ENCODE measurements around the gene KCNMB2.

DNA sequence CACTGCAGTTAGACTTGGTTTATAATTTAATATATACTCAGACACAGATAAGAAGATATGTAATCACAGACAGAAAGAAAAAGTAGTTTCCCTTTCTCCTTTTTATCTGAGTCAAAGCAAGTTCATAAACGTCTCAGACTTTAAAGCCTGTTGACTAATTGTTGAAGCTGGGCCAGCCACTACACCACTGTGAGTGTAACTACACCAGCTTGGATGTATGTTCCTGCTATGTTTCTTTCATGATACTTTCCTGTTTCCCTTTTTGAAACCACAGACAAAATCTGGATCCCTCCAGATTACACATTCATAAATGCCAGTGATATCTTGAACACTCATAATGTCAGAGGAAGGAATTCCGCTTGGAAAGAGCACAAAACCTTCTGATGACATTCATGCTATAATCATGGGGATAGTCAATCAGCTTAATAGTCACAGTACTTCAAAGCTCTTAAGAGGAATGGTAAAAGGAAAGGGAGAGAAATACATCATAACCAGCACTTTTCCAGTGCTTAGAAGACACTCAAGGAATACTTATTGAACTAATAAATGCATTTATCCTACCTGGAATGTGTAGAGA, 32.0 kb downstream of the KCNMB2 start:
- TF ChIP-seq, protein P1, sequence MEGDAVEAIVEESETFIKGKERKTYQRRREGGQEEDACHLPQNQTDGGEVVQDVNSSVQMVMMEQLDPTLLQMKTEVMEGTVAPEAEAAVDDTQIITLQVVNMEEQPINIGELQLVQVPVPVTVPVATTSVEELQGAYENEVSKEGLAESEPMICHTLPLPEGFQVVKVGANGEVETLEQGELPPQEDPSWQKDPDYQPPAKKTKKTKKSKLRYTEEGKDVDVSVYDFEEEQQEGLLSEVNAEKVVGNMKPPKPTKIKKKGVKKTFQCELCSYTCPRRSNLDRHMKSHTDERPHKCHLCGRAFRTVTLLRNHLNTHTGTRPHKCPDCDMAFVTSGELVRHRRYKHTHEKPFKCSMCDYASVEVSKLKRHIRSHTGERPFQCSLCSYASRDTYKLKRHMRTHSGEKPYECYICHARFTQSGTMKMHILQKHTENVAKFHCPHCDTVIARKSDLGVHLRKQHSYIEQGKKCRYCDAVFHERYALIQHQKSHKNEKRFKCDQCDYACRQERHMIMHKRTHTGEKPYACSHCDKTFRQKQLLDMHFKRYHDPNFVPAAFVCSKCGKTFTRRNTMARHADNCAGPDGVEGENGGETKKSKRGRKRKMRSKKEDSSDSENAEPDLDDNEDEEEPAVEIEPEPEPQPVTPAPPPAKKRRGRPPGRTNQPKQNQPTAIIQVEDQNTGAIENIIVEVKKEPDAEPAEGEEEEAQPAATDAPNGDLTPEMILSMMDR (conservative IDR thresholded peaks at IDR 0.05 in 1 of 2, IDR thresholded peaks at IDR 0.05 in 1 of 2; ENCODE audit: low read depth in 1 of 2, low read length in 2 of 2): no peak
- TF ChIP-seq EZH2 (IDR thresholded peaks at IDR 0.05; ENCODE audit: low read length, missing control alignments): no peak

Measured in fibroblast of lung (primary cell).